NCI-H2196 (cell line): ENCODE measurements around the gene IER5L.
A peak's percentile ranks its signal among the peaks of the same experiment; 100 is the strongest.

ENCODE experiments used
- DNase-seq: peaks from one replicate; lab custom pipeline; 2025; ENCODE audit not compliant: unreplicated experiment; lab: John Stamatoyannopoulos, UW

The IER5L gene

DNA sequence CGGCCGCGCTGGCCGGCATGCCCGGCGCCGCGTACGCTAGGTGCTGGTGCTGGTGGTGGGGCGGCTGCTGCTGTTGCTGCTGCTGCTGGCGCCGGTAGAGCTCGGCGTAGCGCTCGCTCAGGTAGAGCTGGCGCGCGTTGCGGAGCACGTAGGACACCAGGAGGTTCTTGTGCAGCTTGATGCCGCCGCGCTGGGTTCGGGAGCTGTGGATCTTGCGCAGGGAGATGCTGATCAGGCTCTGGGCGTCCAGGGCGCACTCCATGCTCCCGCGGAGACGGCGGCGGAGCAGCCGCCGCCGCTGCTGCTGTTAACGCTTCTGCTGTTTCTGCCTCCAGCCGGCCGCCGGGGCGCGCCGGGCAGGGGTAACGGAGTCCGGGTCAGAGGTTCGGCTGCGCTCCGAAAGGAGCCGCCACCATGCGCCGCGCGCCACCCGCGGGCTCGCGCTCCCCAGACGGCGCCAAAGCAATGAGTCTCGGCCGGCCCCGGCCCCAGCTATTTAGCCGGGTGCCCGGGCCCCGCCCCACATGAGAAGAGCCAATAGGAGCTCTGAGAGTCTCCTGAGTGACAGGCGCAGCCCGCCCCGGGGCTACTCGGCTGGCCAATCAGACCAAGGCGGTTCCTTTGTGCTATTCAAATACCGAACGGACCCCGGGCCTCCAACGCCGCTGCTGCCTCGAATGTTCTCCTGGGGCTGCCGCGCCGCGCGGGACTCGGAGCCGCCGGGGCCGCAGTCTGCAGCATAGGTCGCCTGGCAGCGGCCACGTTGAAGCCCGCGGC, at the start of gene IER5L:
TSS of gene IER5L (minus strand) at position 471 of the 777 bp plus-strand sequence. CDS start at position 262, 209 bp downstream.
- DNase-seq, result peak; percentile 95

DNA sequence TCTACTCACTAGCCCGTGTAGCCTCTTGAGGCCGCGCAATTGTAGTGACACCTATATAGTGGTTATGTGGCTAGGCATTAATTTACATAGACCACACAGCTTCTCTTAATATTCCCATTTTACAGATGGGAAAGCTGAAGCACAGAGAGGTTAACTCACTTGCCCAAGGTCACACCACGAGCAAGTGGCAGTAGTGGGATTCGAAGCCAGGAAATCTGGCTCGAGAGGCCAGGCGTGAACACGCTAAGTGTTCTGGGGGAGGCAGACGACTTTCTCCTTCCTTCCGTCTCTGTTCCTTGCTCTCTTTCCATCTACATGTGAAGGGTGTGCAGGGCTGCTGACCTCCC, 49.8 kb upstream of the IER5L start:
- DNase-seq, result no peak

DNA sequence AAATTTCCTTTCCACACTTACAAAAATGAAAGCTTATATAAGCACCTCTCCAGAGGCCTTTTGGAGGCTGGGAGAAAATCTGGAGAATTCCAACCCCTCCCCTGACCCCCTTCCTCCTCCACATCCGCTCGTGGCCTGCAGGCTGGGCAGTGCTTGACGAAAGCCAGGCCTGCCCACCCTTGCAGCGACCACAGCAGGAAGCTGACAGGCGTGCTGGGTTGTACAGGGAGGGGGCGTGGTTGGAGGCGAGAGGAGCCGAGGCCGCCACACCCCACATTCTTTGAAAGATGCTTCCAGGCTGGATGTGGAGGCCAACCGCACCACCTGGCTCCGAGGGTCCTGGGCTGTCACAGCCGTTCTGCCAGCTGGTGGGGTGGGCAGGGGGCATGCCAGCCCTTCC, 47.8 kb upstream of the IER5L start:
- DNase-seq, result no peak

- no peak for DNase-seq
These were observed 47.4 kb upstream of the IER5L start for GRCh38 chr9:129225490-129225778.

GRCh38 chr9:129224618-129225489, 46.8 kb upstream of the IER5L start:
- no peak for DNase-seq

- DNase-seq, result no peak
These were observed 45.6 kb upstream of the IER5L start for GRCh38 chr9:129223551-129224208.

DNA sequence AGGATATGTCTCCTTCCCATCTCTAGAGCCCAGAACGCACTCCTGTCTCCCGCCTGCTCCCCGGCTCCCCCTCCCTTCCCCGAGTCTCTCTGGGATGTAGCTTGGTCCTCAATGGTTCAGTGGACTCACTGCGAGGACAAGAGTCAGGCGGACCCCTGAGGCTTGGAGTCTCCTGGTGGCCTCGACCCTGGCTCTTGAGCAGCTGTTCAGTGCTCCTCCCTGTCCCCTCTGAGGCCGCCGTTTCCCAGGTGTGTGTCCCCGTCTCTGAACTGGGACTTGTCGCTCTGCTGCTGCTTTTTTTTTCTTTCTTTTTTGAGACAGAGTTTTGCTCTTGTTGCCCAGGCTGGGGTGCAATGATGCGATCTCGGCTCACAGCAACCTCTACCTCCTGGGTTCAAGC, 44.8 kb upstream of the IER5L start:
- DNase-seq, result no peak

GRCh38 chr9:129221979-129222635, 44.0 kb upstream of the IER5L start:
- no peak for DNase-seq

GRCh38 chr9:129221233-129221632, 43.2 kb upstream of the IER5L start:
- DNase-seq, result no peak

DNA sequence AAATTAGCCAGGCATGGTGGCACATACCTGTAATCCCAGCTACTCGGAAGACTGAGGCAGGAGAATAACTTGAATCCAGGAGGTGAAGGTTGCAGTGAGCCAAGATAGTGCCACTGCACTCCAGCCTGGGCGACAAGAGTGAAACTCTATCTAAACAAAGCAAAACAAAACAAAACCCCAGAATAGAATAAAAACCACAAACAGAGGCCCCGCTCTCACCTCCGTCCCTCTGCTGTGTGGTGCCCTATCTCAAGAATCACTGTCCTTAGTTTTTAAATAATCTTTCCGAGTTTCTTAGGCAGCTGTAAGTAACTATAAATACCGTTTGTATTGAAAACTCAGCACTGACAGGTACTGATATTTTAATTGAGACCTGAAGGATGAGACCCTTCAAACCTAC, 42.7 kb upstream of the IER5L start:
- no peak for DNase-seq

DNA sequence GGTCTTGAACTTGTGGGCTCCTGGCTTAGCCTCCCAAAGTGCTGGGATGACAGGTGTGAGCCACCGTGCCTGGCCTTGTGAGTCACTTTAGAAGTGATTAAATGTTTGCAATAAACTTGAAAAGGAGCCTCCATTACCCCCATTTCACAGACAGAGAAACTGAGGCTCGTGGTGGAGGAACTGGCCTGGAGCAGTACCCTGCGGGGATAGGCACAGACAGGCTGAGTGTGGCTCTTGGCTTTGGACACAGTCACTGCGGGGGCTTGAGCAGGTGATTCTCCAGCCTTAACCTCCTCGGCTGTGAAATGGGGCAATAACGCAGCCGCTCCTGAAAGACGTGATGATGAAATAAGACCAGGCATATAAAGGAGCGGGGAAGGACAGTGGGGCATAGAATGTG, 40.9 kb upstream of the IER5L start:
- no peak for DNase-seq

DNA sequence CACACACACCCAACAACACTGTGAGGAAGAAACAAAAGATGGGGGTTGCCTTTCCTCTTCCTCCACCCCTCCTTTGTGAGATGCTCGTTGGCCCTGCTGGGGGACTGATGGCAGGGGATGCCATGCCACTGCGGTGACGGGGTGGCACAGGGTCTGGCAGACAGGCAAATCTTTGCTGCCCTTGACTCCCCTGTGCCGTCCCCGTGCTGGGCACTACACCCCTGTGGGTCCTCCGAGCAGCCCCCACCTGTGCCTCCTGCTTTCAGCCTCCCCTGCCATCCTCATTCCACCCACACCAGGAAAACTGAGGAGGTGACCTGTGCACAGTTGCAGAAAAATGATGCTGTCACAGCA, 40.2 kb upstream of the IER5L start:
- no peak for DNase-seq

GRCh38 chr9:129213551-129213950, 35.5 kb upstream of the IER5L start:
- DNase-seq, result no peak

DNA sequence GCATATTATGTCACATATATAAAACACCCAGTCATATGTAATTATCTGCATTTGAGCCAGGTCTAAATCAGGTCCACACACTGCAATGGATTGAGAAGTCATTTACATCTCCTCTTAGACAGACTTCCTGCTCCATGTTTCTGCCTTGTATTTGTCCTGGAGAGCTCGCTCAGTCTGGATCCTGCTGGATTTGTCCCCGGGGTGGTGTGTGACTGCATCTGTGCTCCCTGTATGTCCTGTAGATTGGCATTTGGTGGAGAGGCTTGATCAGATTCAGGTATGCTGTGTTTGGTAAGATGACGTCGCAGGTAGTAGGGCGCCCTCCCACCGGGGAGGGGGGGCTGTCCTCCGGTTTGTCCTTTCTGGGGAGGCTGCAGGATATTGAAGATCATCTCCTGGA, 33.6 kb upstream of the IER5L start:
- no peak for DNase-seq

DNA sequence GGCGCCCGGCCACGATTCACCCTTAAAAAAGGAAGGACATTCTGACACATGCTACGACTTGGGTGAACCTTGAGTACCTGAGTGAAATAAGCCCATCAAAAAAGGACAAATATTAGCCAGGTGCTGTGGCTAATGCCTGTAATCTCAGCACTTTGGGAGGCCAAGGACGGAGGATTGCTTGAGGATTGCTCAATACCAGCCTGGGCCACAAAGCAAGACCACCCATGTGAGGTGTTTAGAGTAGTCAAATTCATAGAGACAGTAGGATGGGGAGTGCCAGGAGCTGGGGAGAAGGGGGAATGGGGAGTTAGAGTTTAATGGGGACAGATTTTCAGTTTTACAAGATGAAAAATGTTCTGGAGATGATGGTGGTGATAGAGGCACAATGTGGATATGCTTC, 32.1 kb upstream of the IER5L start:
- DNase-seq, result no peak

DNA sequence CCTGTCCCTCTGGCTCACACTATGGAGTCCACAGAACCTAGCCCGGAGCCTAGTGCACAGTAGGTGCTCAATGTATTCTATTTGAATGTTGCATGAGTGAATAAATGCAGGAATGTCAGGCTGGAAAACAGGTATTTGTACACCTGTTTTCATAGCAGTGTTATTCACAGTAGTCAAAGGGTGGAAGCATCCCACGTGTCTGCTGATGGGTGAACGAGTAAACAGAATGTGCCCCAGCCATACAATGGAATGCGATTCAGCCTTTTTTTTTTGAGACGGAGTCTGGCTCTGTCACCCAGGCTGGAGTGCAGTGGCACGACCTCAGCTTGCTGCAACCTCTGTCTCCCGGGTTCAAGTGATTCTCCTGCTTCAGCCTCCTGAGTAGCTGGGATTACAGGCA, 31.5 kb upstream of the IER5L start:
- no peak for DNase-seq

- DNase-seq, result no peak
These were observed 31.0 kb upstream of the IER5L start for GRCh38 chr9:129209109-129209508.

DNA sequence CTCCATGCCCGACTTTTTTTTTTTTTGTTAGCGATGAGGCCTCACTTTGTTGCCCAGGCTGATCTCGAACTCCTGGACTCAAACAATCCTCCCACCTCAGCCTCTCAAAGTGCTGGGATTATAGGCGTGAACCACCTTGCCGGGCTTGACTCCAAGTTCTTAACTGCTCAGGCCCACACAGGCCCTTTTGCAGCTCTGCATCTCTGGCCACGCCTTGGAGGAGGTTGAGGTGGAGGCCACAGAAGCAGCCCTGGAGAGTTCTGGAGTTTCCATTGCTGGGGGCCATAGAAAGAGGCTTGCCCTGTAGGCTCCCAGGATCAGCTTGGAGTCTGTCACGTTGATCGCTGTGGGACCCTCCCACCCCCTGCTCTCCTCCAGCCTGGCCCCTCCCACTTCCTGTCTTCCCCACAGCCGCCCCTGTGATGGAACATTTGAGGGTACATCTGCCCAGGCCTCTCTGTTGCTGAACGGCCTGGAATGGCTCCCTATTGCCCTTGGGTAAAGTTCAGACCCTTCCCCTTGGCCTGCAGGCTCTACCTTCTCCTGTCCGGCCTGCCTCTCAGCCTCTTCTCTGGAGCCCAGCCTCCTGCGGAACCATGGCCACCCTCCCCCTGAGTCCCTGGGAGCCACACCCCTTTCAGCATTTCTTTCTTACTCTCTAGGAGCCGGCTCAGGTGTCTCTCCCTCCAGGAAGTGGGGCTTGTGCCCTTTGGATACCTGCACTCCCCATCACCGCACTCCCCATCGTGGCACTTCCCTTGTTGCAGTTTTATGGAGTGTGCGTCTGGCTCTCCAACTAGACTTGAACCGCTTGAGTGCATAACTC, 30.4 kb upstream of the IER5L start:
- no peak for DNase-seq

- no peak for DNase-seq
These were observed 28.8 kb upstream of the IER5L start for GRCh38 chr9:129206905-129207304.

DNA sequence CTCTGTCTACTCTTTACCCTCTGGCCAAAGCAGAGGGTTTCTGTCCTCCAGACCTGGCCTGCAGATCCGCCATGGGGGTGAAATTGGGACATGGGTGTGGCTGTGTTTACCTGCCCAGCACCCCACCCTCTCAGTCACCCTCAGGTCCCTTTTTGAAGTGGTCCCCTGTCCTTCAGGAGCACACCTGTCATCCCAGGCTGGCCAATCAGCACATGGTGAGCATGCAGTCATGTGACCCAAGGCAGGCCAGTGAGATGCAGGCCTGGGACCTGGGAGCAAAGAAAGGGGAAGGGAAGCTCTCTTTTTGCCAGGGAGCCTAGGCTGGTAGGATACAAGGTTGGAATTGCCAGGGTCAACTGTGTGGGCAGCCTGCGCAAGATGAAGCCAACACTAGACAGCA, 28.3 kb upstream of the IER5L start:
- no peak for DNase-seq

- no peak for DNase-seq
These were observed 26.8 kb upstream of the IER5L start for GRCh38 chr9:129204840-129205239.
